Colon (tissue), 2 donors: ENCODE results near the gene GPBAR1.
A peak's percentile ranks its signal among the peaks of the same experiment; 100 is the strongest.
"Not testable (repeated sequence)": the region's sequence is repeated elsewhere in the genome, so short reads cannot be mapped to it uniquely, and the experiment has no call there.

ENCODE experiments used
- FAIRE-seq: peaks from 2 replicates; lab custom pipeline; 2012; peaks lifted over from hg19 to GRCh38; lab: Jason Lieb, UNC
- donor health status: control.
- donor health status: control.

The GPBAR1 gene

DNA sequence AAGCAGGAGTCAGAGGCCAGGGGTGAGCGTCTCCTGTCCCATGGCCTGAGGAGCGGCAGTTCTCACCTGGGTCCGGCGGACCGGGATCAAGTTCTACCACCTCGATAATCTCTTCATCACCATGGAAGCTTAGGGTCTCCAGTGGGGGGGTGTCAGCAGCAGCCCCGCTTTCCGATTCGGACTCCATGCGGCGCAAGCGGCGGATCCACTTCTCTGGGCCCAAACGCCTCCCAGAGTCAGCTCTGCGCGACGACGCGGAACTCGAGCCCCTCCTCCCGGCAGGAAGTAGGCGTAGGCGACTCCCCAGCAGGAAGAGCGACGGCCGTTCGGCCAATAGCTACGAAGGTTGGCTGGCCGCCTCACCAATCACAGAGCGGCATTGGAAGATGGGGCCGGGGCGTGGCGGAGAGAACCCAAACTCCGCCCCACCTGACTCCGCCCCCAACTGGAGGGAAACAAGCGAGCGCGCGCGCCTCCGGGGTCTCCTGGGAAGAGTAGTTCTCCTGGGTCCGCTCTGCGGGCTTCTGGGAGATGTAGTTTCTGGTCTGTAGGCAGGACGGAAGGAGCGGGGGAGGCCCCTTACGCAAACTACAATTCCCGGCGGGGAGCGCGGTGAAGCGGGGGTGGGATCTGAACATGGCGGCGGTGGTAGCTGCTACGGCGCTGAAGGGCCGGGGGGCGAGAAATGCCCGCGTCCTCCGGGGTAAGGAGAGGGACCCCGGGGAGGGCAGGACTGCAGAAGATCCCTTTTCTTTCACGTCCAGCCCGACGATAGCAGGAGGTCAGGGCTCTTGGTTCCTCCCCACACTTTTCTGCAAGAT, 9.3 kb downstream of the GPBAR1 start, which contains the start of the genes AAMP and PNKD:
TSS of gene AAMP (minus strand) at position 238 of the 821 bp plus-strand sequence. CDS start at position 187, 51 bp downstream.
TSS of gene PNKD (plus strand) at position 620 of the 821 bp plus-strand sequence. CDS start at position 637, 17 bp downstream.
- FAIRE-seq, result peak; percentile 94

DNA sequence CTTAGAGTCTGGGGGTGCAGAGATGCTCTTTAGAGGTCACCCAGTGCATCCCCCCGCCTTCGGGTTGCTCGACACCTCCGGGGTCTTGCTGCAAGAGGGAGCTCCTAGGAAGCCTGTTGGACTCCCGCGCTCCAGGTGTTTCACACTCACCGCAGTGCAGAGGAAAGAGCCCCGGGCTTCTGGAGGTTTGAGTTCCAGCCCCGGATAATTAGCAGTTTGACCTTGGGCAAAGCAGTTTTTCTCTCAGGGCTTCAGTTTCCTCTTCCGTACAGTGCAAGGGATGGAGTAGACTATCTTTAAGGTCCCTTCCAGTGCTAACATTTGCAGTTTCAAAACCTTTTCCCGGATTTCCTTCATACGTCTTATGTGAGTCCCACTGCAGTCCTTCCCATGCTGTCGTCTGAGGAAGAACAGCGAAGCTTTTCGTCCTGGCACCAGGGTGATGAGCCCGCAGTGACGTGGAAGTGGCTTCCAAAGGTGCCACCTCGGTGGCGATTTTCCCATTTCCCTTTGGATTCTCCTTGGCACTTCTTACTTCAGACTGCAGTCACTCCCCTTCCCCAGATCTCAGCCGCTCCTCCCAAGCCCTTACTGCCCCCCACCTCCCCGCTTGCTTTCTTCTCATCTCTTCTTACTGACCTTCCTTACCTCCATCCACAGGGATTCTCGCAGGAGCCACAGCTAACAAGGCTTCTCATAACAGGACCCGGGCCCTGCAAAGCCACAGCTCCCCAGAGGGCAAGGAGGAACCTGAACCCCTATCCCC, 10.1 kb downstream of the GPBAR1 start:
- FAIRE-seq, result no peak

DNA sequence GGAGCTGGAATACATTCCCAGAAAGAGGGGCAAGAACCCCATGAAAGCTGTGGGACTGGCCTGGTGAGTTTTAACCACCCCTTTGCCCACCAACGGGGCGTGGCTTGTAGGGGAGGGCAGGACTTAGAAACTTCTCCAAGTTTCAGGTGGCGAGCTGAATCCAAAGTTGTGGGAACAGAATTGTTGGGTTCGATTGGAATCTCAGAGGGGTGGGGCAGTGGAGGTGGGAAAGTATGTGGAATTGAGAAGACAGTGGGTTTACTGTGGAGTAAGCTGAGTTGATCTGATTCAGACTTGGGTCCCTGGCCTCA, 10.6 kb downstream of the GPBAR1 start:
- FAIRE-seq, result no peak

DNA sequence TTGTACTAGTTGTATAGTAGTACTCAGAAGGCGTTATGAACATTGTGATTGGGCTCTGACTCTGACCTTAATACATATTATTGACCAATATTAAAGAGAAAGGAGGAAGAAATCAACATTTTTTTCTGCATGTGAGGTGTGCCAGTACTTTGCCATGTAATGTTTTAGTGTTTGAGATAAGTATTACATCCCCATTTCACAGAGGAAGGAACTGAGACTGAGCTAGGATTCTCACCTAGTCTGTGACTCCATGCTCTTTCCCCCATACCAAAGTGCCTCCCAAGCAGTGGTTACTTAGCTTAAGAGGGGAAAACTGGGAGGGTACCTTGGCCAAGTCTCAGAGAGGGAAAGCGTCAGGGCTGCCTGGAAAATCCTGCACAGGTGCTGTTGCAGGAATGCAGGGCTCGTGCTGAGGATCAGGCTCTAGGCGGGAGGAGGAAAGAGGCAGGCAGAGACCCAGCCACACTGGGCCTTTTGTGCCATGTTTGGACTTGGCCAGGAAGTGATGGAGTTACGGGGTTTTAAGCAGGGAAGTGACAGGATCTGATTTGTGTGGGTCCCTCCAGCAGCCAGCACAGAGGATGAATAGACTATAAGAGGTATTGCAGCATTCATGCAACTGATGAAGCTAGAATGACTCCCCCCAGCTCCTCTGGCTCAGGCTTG, 11.2 kb downstream of the GPBAR1 start:
- no peak for FAIRE-seq

DNA sequence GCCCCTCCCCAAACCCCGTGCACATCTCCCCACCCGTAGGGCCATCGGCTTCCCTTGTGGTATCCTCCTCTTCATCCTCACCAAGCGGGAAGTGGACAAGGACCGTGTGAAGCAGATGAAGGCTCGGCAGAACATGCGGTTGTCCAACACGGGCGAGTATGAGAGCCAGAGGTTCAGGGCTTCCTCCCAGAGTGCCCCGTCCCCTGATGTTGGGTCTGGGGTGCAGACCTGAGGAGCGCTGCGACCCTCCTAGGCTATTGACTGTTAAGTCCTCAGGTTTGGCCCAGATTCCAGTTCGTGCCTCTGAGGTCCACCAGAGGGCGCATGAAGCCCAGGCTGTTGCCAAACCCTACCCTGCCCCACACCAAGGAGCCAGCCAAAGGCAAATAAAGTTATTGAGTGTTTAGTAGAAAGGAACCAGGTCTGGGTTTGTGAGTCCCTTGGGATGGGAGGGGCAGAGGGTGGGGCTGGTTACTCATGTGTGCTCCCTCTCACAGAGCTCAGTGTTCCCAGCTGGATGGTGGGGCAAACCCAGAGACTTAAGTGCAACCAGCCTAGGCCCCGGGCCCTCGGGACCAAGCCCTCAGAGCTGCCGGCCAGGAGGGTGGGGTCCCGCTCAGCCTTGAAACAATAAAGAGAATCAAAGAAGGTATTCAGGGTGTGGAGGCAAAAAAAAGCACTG, 11.9 kb downstream of the GPBAR1 start:
- FAIRE-seq, result no peak

DNA sequence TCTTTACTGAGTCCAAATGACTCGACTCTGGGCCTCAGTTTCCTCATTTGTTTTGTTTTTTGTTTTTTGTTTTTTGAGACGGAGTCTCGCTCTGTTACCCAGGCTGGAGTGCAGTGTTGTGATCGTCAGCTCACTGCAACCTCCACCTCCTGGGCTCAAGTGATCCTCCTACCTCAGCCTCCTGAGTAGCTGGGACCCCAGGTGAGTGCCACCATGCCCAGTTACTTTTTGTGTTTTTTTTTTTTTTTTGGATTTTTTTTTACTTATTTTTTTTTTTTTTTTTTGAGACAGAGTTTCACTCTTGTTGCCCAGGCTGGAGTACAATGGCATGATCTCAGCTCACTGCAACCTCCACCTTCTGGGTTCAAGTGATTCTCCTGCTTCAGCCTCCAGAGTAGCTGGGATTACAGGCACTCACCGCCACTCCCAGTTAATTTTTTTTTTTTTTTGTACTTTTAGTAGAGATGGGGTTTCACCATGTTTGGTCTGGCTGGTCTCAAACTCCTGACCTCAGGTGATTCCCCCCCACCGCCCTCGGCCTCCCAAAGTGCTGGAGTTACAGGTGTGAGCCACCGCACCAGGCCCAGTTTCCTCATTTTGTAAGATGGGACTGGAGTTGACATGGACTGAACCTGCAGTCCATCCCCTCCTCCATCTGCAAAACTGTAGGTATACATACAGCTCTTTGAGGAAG, 12.5 kb downstream of the GPBAR1 start:
- not testable (repeated sequence) for FAIRE-seq

DNA sequence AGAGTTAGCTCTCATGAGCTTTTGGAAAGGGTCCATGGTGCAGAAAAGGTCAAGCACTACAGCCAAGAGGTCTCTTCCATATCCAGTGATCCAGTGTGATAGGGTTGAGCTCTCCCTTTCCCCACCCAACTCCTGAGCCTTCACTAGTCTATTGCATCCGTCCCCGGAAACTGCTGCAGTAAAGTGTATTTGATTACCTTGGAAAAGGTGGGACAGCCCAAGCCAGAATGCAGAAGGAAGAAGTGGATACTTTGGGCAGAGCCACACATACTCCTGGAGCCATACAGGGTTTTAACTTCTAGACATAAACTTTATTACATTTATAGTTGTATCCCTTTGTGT, 13.1 kb downstream of the GPBAR1 start:
- FAIRE-seq, result no peak

DNA sequence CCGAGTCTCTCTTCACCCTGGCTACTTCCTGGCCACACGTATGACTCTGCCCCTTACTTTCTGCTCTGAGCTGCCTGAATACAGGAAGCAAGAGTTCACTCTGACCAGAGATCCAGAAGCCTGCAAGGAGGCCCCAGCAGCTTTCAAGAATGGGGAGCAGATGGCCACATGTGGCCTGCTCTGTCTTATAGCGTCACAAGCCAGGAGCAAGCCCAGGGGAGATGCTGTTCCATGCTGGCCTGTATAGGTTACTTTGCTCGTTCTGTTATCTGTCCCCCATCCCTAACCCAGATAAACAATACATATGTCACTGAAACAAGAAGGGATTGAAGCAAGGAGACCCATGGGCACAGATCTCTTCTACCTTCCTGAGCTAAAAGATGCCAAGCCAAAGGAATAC, 13.8 kb downstream of the GPBAR1 start:
- no peak for FAIRE-seq

DNA sequence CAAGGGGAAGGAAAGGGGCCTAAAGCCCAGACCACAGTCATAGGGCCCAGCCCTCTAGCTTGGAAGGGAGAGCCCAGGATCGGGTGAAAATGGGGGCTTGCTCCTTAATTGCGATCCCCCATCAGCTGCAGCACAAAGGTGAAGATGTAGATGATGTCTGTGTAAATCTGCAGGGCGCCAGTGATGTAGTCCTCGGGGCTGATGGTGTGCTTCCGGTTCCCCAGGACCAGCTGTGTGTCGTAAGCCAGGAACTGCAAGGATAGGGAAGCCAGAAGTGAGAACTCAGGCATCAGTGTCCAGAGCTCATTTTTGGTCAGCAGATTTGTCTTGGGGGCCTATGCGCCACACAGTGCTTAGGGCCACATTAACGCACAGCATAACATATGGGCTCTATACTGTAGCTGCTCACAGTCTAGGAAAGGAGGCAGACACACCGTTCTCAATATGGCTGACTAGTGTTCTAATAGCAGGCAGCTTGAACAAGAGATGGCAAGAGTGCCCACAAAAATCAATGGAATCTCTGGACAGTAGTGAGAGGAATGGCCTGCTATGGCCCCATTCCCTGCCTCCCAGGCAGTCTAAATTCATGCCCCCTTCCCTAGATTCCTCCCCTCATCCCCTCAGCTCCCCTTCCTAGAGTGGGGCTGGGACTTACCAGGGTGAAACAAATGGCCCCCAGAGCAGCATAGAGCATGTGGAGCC, 14.7 kb downstream of the GPBAR1 start:
- no peak for FAIRE-seq

DNA sequence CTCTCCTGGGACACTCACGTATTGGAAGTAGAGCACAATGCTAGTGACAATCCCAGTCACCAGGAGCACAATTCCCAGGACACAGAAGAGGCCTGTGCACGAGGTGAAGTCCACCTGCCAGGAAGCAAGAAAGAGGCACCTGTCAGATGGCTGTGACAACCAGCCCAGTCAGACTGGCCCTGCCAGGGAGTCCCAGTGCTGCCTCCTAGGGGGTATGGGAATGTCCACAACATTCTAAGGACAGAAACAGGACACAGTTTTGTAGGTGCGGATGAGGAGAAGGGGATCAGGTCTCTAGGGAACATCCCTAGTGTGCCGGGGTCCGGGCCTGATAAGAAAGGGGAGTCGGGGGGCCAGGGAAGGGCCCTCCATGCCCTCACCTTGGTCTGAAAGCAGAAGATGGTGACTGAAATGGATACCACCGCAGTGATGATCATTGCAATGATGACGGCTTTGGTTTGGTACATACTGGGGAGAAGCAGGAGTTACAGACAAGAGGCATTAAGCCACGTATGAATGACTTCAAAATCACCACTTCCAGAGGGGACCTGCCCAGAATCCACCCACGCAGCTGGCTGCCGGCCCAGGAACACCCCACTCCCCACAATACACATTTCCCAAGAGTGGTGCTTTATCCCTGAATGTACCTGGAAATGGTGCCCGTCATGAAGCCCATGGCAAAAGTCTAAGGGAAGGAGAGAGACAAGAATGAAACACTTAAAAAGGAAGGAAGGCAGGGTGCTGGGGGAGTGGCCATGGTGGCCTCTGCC, 16.4 kb downstream of the GPBAR1 start:
- no peak for FAIRE-seq

DNA sequence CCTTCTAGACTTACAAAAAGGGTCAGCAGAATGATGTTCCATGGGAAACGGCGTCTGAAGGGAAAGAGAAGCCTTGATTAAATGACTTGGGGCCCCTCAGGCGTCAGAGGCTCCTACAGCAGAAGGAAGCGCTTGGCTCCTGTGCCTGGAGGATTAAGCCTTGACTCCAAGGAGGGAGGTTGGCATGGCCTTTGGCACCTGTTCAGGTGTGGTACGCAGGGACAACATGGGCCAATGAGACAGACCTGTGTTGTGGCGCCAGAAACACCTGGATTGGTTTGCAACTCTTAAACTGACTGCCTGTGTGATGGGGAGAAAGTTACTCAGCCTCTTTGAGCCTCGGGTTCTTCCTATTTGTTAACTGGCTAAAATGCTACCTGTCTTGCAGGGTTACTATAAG, 17.1 kb downstream of the GPBAR1 start:
- FAIRE-seq, result no peak

DNA sequence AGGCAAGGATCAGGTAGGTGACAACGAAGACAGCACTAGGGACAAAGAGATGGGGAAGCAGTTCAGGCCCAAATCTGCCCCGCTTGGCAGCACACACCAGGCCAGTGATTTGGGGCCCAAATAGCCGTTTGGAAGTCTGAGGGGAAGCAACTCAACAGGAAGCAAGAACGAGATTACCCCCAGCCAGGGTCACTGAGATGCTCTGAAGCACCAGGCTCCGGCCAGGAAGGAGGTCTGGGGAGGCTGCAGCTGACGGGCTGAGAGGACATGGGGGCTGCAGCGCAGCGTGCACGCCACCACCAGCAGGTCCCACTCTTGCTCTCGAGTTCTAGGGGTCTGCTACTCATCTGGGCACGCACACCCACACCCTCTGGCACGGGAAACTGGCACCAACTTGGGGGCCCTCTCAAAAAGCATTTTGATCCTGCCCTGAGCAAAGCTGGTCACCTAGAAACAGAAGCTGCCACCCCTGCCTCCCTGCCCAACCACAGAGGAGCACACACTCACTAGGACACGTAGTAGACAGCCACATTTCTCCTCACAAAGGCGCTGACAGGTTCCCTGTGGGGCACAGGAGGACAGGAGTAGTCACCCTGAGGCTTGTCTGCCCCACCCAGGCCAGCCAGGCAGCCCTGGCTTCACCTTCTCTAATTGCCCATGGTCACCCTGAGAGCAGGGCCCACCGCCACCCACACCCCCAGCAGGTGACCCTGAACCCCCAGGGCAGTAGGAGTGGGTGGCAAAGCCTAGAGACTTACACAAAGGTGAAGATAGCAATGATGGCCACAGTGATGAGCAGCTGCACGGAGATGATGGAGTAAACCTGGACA, 17.9 kb downstream of the GPBAR1 start:
- FAIRE-seq, result no peak

DNA sequence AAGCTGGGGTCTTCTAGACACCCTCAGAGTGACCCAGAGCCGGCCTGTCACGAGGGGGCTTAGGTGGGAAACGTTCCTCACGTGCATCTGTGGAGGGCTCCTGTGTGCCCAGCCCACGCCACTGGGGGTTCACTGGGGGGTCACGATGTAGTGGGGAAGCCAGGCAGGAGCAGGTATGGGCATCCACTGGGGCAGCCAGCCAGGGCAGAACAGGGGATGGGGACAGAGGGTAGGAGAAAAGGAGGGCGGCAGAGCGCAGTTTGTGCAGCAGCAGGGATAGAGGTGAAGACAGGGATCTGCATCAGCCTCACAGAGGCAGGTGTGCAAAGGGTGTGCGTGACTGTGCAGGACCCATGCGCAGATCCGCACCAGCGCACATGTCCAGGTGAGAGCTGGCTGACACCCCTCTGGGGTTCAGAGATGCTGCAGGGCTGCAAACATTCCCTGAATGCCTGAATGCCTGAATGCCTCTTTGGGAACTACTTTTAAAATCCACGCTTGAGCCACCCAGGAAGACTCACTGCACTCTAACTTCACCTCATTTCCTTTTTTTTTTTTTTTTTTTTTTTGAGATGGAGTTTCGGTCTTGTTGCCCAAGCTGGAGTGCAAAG, 19.6 kb downstream of the GPBAR1 start:
- no peak for FAIRE-seq

DNA sequence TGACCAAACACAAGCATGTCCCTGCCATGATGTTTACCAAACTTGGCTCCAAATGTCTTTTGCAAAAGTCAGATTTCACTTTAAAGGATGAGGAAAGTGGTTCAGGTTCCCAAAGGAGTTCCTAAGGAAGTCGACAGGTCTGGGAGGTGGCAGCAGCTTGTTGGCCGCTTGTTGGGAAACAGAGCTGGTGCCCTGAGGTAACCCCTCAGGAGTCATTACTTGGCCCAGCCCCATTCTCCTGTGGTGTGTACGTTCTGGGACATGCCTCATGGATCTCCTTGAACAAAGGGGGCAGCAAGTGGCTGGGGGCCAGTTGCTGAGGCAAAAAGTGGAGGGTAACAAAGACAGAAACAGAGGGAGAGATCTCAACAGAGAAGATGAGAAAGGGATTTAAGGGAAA, 20.6 kb downstream of the GPBAR1 start:
- no peak for FAIRE-seq

DNA sequence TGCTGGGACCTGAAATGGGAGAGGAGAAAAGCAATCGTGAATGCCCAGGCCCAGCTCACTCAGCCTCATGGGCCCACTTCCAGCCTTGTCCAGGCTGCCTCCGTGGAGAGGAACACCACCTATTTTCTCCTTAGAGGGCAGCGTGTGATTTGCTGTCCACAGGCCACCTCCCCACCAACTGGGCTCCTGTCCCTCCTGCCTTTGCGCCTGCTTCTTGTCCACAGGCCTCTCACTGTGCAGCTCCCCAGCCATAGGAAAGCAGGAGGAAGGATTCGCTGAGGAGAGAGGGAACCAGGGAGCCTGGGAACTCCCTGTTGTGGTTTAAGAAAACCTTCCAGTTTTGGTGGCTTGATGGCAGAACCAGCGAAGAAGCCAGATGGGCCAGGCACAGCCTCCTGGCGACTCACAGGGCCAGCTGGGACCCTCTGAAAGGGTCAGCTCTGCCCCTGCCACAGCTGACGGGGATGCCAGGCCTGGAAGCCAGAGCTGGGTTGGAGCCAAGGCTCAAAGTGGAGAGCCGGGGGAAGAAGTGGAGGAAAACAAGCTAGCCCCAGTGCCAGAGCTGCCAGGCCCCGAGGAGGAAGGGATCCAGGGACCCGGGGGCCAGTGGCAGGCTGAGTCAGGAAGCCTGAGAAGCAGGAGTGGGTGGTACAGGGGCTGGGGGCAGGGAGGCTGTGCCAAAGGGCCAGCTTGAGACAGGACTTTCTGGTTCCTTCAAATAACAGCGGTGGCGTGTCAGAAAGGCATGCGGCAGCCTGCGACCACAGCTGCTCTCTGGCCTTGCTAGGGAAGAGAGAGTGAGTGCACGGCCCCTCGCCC, 21.6 kb downstream of the GPBAR1 start:
- FAIRE-seq, result no peak

DNA sequence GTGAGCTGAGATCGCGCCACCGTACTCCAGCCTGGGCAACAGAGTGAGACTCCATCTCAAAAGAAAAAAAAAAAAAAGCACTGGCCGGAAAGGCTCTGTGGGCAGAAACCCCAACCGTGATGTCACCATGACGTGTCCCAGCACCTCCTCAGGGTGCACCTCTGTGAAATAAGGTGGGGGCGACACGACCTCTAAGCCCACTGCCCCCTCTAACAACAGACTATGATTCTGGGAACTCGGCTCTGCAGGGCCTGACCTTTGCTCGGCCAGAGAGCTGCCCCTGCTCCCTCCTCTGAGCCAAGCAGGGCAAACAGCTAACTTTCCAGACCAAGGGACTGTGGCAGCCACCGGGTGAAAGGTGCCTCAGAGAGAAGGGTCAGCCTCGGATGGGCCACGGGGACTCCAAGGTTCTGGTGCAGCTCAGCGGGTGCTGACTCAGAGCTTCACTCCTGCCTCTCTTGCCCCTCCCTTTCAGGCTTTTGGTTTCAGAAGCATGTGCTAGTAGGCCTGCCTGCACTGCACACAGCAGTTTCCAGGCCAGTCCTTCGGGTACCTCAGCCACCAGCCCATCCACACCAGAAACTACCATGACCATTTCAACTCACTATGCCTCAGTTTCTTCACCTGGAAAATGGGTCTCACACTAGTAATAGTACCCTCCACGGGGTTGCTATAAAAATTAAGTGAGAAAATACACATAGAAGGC, 23.4 kb downstream of the GPBAR1 start:
- FAIRE-seq, result no peak

DNA sequence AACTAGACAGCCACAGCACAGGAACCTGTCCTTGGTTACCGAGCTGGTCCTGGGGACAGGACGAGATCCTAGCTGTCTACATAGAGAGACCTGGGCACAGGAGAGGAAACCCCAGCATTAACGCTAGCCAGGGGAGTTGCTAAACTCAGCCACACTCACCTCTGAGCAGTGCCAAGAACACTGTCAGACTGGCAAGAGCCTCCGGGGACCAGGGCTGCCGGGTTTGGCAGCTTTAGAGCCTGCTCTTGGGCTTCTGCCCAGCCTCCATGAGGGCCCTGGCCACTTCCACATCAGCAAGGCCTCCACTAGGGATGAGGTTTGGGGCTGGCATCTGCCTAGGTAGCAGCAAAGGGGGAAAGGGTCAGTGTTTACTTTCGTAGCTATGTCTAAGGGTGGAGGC, 24.8 kb downstream of the GPBAR1 start:
- FAIRE-seq, result no peak
